Effector CD4-positive, alpha-beta T cell (primary cell): Measurements from ENCODE around the gene SAA1.
"Not testable (repeated sequence)": the region's sequence is repeated elsewhere in the genome, so short reads cannot be mapped to it uniquely, and the experiment has no call there.

Source experiments
- DNase-seq: peaks from one replicate; pipeline ENCODE4 v3.0.0-alpha.2; 2020

Gene SAA1

DNA sequence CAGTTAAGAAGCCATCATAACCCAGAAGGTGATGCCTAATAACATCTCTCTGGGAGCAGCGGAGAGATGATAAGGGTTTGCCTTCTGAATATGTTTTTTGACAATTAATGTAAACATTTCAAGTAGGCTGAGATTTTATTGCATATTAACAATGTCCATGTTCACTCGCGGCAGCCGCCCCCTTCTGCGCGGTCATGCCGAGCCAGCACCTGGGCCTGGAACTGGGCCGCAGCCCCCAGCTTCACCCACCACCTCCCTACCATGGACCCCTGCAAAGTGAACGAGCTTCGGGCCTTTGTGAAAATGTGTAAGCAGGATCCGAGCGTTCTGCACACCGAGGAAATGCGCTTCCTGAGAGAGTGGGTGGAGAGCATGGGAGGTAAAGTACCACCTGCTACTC lies 4.3 kb upstream of the SAA1 start:
- no peak for DNase-seq

DNA sequence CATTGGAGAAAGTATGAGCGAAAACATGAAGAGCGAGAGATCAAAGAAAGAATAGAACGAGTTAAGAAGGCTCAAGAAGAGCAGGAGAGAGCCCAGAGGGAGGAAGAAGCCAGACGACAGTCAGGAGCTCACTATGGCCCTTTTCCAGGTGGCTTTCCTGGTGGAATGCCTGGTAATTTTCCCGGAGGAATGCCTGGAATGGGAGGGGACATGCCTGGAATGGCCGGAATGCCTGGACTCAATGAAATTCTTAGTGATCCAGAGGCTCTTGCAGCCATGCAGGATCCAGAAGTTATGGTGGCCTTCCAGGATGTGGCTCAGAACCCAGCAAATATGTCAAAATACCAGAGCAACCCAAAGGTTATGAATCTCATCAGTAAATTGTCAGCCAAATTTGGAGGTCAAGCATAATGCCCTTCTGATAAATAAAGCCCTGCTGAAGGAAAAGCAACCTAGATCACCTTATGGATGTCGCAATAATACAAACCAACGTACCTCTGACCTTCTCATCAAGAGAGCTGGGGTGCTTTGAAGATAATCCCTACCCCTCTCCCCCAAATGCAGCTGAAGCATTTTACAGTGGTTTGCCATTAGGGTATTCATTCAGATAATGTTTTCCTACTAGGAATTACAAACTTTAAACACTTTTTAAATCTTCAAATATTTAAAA lies 3.2 kb upstream of the SAA1 start:
- not testable (repeated sequence) for DNase-seq

DNA sequence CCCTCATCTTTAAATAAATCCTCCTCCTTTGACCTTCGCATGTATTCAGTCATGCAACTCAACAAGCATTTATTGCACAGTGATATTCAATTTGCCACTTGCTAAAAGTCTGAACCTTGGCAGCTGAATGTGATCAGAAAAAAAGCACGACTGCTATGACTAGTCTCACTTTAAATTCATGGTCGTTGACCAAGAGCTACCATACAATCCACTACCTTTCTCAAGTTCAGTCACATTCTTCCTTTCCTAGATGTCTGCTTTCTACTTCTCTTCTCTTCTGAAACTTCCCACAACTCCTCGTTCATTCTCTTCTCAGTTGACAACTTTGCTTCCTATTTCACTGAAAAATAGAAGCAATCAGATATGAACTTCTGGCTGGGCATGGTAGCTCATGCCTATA lies 2.0 kb upstream of the SAA1 start:
- no peak for DNase-seq

DNA sequence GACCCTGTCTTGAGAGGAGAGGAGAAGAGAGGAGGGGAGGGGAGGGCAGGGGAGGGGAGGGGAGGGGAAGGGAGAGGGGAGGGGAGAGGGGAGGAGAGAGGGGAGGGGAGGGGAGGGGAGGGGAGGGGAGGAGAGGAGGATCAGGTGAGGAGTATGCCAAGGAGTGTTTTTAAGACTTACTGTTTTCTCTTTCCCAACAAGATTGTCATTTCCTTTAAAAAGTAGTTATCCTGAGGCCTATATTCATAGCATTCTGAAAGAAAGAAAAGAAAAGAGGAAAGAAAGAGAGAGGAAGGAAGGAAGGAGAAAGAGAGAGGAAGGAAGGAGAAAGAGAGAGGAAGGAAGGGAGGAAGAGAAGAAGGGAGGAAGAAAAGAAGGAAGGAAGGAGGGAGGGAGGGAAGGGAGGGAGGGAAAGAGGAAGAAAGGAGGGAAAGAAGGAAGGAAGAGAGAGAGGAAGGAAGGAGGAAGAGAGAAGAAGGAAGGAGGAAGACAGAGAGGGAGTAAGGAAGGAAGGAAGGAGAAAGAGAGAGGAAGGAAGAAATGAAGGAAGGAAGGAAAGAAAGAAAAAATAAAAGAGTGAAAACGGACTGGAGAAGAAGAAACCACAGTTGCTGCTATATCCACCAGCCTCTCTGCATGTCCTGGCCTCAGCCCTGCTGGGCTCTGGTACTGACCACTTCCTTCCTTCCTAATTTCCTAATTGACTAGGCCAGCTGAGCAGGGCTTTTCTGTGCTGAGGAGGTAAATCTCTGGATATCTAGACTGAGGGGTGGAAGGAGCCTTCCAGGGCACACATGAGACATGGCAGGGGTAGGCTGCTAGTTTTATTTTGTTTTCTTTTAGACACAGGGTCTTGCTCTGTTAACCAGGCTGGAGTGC lies 1.1 kb upstream of the SAA1 start:
- DNase-seq = no peak

DNA sequence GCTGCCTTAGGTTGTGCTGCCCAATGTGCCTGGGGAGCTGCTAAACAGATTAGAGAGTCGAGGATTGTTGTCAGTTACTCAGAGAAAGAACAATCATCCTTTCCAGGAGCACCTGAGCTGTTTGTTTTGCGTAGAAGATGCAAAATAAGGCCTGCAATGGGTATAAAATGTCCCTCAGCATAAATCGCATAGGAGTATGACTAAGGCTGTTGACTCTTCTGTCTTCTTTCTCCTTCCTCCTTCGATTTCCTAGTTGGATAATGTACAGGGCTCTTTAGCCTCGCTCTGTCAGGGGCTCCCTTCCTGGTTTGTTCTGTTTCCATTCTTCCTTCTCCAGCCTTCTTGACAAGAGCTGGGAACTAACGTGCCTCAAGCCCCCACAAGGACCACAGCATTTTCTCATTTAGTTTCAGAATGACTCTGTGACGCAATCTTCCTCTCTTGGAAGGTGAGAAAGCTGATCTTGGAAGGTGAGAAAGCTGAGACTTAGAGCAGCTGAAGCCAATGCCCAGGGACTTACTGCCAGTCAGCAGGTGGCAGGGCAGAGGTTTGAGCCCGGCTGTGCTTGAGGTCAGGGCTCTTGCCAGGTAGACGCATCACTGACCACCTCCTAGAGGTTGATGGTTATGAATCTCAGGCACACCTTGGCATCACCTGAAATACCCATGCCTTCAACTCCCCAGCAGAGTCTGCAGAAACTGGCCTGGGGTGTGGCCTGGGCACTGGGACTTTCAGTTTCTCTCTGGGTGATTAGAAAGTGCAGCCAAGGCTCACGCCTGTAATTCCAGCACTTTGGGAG lies 1.5 kb downstream of the SAA1 start:
- not testable (repeated sequence) for DNase-seq

DNA sequence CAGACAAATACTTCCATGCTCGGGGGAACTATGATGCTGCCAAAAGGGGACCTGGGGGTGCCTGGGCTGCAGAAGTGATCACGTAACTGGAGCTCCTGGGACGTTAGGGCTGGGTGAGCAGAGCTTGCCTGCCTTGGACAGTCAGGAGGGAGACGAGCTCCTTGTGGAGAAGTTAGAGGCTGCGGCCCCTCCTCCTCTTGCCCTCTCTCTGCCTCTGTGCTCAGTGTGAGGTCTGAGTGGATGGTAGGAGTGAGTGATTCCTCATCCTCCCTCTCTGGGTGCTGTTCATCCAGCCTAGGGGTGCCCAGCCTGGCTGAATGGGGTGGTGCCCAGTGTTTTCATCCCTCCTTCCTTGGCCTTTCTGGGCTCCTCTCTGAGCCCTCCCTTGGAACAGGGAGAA lies 3.2 kb downstream of the SAA1 start:
- not testable (repeated sequence) for DNase-seq

DNA sequence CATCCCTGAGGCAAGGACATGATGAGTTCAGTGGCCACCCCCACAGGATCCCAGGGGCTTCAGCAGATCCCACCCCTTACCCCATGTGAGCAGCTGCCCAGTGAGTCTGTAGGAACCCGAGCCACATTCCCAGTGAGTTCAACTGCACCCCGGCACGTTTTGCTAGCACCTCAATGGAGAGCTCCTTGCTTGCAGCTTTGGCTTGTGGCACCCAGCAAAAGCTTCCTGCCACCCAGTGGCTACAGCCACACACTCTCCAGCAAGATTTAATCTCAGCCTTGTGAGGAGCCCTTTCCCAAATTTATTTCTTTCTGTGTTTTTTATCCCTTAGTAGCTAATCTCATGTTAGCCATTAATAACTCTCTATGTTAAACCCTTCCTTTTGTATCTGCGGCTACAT lies 4.0 kb downstream of the SAA1 start:
- DNase-seq = no peak

DNA sequence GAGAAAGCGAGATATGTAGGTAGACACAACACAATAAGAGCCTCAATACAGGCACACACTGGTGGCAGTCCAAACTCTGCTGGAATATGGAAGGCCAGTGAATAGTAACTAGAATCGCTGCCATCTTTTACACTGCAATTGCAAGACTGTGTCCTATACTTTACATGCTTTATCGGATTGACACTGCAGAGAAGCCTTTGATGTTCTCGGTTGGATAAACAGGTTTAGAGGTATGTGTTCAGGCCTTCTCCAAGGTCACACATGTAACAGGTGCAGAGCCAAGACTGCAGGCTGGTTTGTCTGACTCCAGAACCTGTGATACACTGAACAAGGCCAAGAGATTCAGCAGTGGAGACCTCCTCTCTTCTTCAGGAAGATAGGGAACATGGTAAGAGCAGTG lies 5.1 kb downstream of the SAA1 start:
- DNase-seq = no peak

DNA sequence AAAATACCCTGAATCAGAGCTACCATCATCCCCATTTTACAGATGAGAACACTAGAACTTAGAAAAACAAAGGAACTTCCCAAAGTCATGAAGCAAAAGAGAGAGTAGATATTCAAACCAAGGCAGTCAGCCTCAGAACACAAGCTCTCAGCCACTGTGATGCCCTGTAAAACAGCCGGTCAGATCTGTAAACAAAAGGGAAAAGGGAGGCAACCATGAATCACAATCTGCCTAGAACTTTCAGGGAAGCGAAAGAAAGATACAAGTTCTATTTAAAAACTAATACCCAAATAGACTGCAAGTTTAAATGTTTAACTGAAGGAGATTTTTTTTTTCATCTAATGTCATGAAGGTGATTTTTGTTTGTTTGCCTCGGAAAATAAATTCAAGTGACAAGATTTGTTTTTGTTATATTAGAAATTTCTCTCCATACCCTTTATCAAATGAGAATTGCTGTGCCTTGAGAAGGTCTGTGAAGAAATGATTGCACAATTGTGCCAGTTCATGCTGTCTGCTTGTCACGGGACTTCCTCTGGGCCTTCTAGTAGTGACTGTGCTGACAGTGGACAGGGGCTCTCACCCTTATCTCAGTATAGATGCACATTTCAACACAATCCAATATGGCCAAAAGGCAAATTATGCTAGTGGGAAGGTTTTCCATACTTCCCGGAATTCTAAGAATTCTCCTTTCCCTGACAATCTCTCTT lies 11.7 kb downstream of the SAA1 start:
- DNase-seq = no peak

DNA sequence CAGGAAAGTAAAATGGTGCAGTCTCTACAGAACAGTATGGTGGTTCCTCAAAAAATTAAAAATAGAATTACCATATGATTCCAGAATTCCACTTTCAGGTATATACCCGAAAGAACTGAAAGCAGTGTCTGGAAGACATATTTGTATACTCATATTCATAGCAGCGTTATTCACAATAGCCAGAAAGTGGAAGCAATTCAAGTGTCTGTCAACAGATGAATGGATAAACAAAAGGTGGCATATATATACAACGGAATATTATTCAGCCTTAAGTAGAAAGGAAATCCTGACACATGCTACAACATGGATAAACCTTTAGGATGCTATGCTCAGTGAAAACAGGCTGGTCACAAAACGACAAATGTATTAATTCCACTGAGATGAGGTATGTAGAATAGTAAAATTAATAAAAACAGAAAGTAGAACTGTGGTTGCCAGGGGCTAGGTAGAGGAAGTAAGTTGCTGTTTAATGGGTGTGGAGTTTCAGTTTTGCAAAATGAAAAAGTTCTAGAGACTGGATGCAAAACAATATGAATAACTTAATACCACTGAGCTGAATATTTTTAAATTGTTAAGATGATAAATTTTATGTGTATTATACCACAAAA lies 14.5 kb downstream of the SAA1 start:
- no peak for DNase-seq

DNA sequence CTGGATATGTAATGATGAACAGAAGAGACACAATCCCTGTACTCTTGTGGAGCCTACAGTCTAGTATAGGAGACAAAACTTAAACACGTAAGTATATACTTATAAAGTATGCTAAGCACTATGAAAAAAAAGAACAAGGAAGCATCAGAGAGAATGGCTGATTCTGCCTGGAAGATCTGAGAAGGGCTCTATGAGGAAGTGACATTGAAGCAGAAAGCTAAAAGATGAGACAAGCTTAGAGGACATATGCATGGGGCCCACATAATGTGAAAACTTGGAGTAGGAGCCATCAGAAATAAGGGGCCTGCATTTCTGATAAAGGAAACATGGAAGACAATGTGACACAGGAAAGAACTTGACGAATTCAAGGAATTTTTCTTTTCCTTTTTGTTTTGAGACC lies 16.6 kb downstream of the SAA1 start:
- no peak for DNase-seq

DNA sequence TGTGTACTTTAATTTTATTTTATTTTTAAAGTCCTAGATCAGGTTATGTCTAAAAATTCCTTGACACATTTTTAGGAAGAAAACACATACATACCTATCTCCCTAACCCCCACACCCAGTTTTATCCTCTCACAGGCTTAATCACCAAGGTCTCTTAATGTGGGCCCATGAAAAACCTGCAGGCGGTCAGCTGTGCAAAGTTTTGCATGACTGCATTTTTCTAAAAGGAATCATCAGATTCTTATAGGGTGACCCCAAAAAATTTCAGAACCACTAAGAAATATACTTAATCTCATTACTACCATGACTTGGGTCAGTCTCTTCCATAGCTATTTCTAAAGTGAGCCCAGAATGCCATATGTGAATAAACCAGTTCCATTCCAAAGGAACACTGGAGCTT lies 19.8 kb downstream of the SAA1 start:
- DNase-seq = no peak

DNA sequence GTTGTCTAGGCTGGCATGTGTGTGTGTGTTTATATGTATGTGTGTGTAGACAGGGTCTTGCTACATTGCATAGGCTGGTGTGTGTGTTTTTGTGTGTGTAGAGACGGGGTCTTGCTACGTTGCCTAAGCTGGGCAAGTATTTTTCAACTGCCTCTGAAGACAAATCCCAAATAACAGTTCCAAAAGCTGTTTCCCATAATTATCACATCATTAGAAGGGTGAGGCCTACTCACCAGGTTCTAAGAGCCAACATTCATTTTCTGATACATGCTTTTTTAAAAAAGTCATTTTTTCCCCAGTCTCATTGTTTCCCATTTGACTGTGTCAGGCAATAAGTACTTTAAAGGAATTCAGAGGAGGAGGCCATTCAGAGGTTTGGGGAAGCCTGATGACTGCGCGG lies 22.8 kb downstream of the SAA1 start:
- DNase-seq = no peak

DNA sequence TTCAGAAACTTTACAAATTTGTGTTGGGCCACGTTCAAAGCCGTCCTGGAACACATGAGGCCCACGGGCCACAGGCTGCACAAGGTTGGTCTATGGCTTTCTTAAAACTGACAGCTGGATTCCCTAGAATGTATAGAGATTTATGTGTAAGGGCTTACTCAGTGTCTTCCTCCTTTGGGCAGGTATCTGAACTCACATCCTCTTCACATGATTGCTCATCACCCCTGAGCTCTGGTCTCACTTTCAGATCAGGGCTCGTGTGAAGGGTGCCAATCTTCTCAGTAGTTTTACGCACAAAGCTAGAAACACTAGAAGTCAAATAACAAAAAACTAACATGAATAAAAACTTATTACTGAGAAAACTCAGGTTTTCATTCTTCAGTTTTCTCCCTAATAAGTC lies 28.8 kb downstream of the SAA1 start:
- no peak for DNase-seq

DNA sequence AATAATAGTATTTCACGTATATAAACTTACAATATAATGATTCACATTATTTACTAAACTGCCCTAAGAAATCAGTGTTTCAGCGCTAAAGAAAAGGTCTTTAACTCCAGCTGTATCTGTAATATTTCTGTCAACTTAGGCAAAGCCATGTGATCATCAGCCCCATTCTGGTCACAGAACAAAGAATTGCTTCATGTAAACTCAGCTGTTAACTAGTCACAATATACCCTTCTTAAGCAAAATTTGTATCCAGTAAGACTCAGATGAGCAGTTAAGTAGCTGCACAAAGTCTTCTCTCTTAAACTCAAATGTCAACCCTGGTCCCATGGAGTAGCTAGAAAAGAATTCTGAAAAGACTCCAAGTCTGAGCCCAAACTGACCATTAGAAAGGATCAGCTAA lies 29.3 kb downstream of the SAA1 start:
- no peak for DNase-seq

DNA sequence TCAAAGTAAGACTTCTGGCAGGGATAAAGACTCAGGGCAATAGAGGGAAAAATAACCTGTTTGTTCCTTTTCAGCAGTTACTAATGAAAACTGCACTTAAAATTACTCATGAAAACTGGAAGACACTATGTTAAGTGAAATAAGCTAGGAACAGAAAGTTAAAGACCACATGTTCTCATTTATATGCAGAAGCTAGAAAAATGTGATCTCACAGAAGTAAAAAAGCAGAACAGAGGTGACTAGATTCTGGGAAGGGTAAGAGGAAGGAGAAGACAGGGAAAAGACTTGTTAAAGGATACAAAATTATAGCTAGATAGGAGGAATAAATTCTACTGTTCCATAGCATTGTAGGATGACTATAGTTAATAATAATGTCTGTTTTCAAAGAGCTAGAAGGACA lies 33.7 kb downstream of the SAA1 start:
- no peak for DNase-seq

DNA sequence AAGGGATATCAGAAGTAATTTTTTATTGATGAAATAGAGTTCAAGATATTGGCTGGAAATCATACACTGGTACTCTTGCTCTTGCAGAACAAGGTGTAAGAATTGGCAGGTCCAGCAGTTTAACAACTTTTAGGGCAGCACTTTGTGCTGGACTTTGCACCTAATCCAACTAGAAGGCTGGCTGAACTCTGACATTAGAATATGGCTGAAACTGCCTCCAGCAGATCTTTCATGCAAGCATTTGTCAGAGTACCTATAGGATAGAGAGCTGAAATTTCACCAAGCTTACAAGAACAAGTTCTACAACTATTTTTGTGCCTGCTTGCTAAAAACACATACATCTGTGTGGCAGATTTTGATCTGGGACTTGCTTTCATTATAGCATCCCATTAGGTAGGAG lies 38.7 kb downstream of the SAA1 start:
- no peak for DNase-seq

DNA sequence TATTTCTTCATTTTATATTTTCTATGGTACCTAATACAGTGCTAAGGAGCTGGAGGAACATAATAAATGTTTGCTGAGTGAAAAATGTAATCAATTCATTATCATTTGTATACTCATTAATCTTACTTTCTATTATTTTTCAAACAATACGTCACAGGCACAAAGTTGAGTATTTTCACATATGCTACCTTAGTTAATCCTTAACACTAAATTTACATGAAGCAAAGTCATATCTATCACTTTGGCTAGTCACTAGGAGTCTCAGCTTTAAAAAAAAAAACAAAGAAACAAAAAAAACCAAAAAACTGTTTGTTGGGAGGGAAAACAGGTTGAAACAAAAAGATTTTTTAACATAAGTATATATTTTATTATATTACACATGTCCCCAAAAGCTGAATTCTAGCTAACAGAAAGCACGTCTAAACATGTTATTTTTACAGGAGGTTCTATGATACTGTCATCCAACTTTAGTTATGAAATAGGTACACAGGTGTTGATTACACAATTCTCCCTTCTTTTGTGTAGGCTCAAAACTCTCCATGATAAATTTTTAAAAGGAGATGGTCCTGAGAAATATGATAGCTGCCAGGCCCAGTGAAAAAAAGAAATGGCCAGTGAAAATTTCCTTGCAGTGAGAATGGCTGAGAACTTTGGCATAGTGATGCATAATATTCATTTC lies 41.5 kb downstream of the SAA1 start:
- DNase-seq = no peak

DNA sequence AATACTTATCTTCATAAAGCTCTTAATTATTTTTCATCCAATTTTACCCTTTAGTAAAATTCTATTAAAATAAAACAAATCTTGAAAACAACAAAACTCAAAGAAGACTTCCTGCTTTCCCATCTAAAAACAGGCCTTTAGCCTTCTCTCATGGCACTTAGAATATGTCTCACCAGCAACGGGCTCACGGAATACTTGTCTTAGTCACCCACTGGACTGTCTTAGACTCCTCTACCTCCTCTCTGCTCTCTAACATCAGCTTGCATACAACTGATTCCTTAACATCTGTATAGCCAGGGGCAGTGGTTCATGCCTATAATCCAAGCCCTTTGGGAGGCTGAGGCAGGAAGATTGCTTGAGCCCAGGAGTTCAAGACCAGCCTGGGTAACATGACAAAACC lies 42.2 kb downstream of the SAA1 start:
- DNase-seq = no peak

DNA sequence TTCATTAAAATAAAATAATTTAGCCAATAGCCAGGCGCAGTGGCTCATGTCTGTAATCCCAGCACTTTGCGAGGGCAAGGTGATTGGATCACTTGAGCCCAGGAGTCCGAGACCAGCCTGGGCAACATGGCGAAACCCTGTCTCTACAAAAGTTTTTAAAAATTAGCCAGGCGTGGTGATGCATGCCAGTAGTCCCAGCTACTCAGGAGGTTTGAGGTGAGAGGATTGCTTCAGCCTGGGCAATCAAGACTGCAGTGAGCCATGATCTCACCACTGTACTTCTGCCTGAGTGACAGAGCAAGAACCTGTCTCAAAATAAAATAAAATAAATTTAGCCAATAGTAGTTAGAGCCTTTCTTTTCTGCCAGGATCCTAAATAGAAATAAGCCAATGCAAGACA lies 43.6 kb downstream of the SAA1 start:
- DNase-seq = no peak

DNA sequence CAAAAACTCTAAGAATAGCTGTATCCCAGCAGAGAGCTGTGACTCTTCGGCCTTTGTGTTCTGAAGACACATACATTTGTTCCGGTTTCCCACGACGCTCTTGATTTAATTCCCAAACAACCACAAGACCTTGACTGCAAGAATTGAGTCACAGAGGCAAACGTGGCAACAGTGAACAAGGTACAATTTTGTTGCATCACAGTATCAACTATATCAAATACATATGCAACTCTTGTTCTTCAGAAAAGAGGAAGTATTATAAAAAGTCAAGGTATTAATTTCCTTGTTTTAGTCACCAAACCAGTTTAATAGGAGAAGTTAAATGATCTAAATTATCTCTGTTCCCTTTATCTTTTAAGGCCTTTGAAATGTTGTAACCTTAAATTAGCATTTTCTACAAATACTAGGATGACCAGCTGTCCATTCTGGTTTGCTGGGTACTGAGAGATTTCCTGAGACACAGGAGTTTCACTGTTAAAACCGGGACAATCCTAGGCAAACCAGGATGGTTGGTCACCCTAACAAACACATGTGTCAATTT lies 44.8 kb downstream of the SAA1 start:
- DNase-seq = no peak

DNA sequence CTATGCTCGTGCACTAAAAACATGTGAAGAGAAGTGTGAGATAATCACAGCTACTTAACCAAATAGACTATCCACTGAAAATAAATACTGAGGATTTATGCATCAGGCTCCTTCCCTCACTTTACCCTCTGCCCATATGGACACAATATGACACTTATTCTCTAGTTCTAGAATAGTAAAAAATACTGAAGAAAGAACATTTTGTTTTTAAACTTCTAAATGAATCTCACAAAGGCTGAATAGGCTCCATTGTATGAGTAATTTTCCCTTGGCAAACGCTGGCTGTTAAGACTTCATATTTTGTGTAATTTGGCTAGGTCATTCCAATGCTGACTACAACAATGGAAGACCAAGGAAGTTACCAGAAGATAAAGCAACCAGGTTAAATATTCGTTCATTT lies 45.9 kb downstream of the SAA1 start:
- DNase-seq = no peak
